K562 (cell line): ENCODE measurements around the gene RMP24.

Source experiments
- ATAC-seq: fragments of 200-7000 bp; cut with Tn5 transposase; 3 replicates; pipeline ENCODE4 v1.9.1; 2020; ENCODE audit warnings: moderate library complexity
- BruUV-seq: library from RNA; stranded (reverse); fragments of 400-500 nt; replicated peaks from 2 replicates; lab custom pipeline; 2021; lab: Mats Ljungman, UMichigan
- CTCF ChIA-PET: fragments of 300-600 bp; formaldehyde crosslinking; extraction: SDS; loops from one replicate; lab custom pipeline; 2021; ENCODE audit warnings: low intra/inter-chr PET ratio; lab: Yijun Ruan, JAX
- POLR2A ChIA-PET: fragments of 300-600, 350-650 bp; sonication (Branson Sonifier 250); formaldehyde crosslinking; extraction: SDS; loops from one replicate; lab custom pipeline; 2021; ENCODE audit warnings: antibody characterized with exemption, inconsistent platforms; lab: Yijun Ruan, JAX
- DNase-seq, 4 experiments: peaks; one replicate each; pipeline versions ENCODE4 v3.0.0 to v3.0.0-alpha.2; 2011 to 2018; ENCODE audit warnings: low spot score in 3 of 4, mixed read lengths in 3 of 4; ENCODE audit errors: extremely low read depth in 1 of 4
- FAIRE-seq: peaks from 2 replicates; lab custom pipeline; 2011; peaks lifted over from hg19 to GRCh38; lab: Jason Lieb, UNC
- H2AFZ ChIP-seq: 2 replicates; pipeline ENCODE4 v1.6.0; 2011; ENCODE audit warnings: low read depth, low read length, control low read depth, inconsistent platforms
- H3K27ac ChIP-seq: fragments of 200-600 bp; 3 replicates; pipeline ENCODE4 v1.8.0; 2011; ENCODE audit warnings: low read depth, mild to moderate bottlenecking, control low read depth, inconsistent platforms, low read length, moderate library complexity, mixed read lengths; ENCODE audit errors: extremely low read depth
- H3K27me3 ChIP-seq, 2 experiments: fragments of 300-600 bp in 1 of 2; 2 replicates in 1 of 2; 3 replicates in 1 of 2; pipeline versions ENCODE4 v1.6.0 to v1.8.0; 2011; ENCODE audit warnings: inconsistent platforms in 2 of 2, low read length in 2 of 2, mild to moderate bottlenecking in 1 of 2, mixed read lengths in 1 of 2, moderate library complexity in 1 of 2; ENCODE audit not compliant: control insufficient read depth in 2 of 2, insufficient read depth in 2 of 2
- H3K36me3 ChIP-seq: fragments of 300-600 bp; 3 replicates; pipeline ENCODE4 v1.8.0; 2011; ENCODE audit warnings: mild to moderate bottlenecking, low read length, inconsistent platforms; ENCODE audit not compliant: control insufficient read depth, insufficient read depth
- H3K4me1 ChIP-seq, 2 experiments: fragments of 200-600 bp in 1 of 2; replicated peaks in 1 of 2; 2 replicates in 1 of 2; 3 replicates in 1 of 2; pipeline versions ENCODE4 v1.5.1 to v1.8.0; 2011; ENCODE audit warnings: inconsistent platforms in 2 of 2, low read length in 2 of 2, mild to moderate bottlenecking in 1 of 2, mixed read lengths in 1 of 2, moderate library complexity in 1 of 2; ENCODE audit not compliant: control insufficient read depth in 2 of 2, insufficient read depth in 2 of 2
- H3K4me2 ChIP-seq: 2 replicates; pipeline ENCODE4 v1.6.1; 2011; ENCODE audit warnings: low read length, control low read depth, inconsistent platforms, mixed read lengths; ENCODE audit not compliant: insufficient read depth
- H3K4me3 ChIP-seq: fragments of 200-600 bp; sonication (generic), shearing (Covaris generic); 2 replicates; pipeline ENCODE4 v1.5.1; 2016; ENCODE audit warnings: control low read depth, inconsistent platforms
- H3K79me2 ChIP-seq: fragments of 200-600 bp; 3 replicates; pipeline ENCODE4 v1.8.0; 2011; ENCODE audit warnings: low read length, inconsistent platforms; ENCODE audit not compliant: control insufficient read depth, insufficient read depth
- H3K9ac ChIP-seq, 2 experiments: 2 replicates each; pipeline versions ENCODE4 v1.6.0 to v1.6.1; 2011; ENCODE audit warnings: low read depth in 2 of 2, low read length in 2 of 2, control low read depth in 1 of 2, inconsistent platforms in 1 of 2, mild to moderate bottlenecking in 1 of 2, mixed read lengths in 1 of 2; ENCODE audit not compliant: insufficient read depth in 1 of 2
- H3K9me1 ChIP-seq: one replicate; pipeline ENCODE4 v1.6.0; 2011; ENCODE audit warnings: inconsistent platforms, mild to moderate bottlenecking, low read length, moderate library complexity; ENCODE audit not compliant: control insufficient read depth, insufficient read depth
- H3K9me3 ChIP-seq: replicated peaks from 2 replicates; pipeline ENCODE4 v1.5.1; 2011; ENCODE audit warnings: low read depth, low read length, inconsistent platforms; ENCODE audit not compliant: control insufficient read depth, insufficient read depth
- H4K20me1 ChIP-seq: replicated peaks from 2 replicates; pipeline ENCODE4 v1.6.1; 2011; ENCODE audit warnings: low read length, inconsistent platforms, mixed read lengths; ENCODE audit not compliant: control insufficient read depth, insufficient read depth
- CUX1 ChIP-seq: fragments of 200-800 bp; sonication (Bioruptor generic); IDR thresholded peaks from 2 replicates; pipeline ENCODE4 v1.6.1; 2016; ENCODE audit warnings: missing genetic modification characterization, missing compliant biosample characterization
- E2F1 ChIP-seq: sonication (generic); formaldehyde crosslinking; IDR thresholded peaks from 2 replicates; pipeline ENCODE4 v1.8.1; 2023; ENCODE audit warnings: mild to moderate bottlenecking, missing genetic modification reagents, moderate library complexity
- HMGXB4 ChIP-seq: sonication (generic); formaldehyde crosslinking; IDR thresholded peaks from 2 replicates; pipeline ENCODE4 v1.8.1; 2023; ENCODE audit warnings: mild to moderate bottlenecking, missing genetic modification reagents
- IRF1 ChIP-seq: sonication (generic); formaldehyde crosslinking; IDR thresholded peaks from 2 replicates; pipeline ENCODE4 v1.8.0; 2022; ENCODE audit warnings: missing genetic modification reagents, mild to moderate bottlenecking, borderline replicate concordance
- NBN ChIP-seq: fragments of 450-650 bp; IDR thresholded peaks from 2 replicates; pipeline ENCODE4 v1.6.1; 2016; ENCODE audit warnings: low read depth, mild to moderate bottlenecking
- NCOA6 ChIP-seq: fragments of 450-650 bp; IDR thresholded peaks from 2 replicates; pipeline ENCODE4 v1.6.1; 2017; ENCODE audit warnings: mild to moderate bottlenecking
- NEUROD1 ChIP-seq: fragments of 150-350 bp; IDR thresholded peaks from 2 replicates; pipeline ENCODE4 v1.6.1; 2014; ENCODE audit warnings: borderline replicate concordance, low read length, low read depth; ENCODE audit not compliant: partially characterized antibody
- NFATC3 ChIP-seq: fragments of 450-650 bp; IDR thresholded peaks from 2 replicates; pipeline ENCODE4 v1.6.1; 2017; ENCODE audit warnings: mild to moderate bottlenecking
- NONO ChIP-seq, 2 experiments: fragments of 200-400 bp in 1 of 2; fragments of 450-650 bp in 1 of 2; formaldehyde crosslinking in 1 of 2; IDR thresholded peaks; 2 replicates each; pipeline ENCODE4 v1.6.1; 2017; ENCODE audit warnings: low read depth in 2 of 2, mild to moderate bottlenecking in 2 of 2, moderate library complexity in 2 of 2, low read length in 1 of 2
- PHF8 ChIP-seq: fragments of 200-600 bp; sonication (generic); IDR thresholded peaks from 2 replicates; pipeline ENCODE4 v1.6.1; 2012; ENCODE audit warnings: mixed run types, mild to moderate bottlenecking, inconsistent platforms, low read length, moderate library complexity, borderline replicate concordance
- POU5F1 ChIP-seq: fragments of 150-350 bp; IDR thresholded peaks from 2 replicates; pipeline ENCODE4 v1.6.1; 2014; ENCODE audit warnings: borderline replicate concordance, low read length, low read depth, mild to moderate bottlenecking; ENCODE audit not compliant: partially characterized antibody
- ZNF586 ChIP-seq: fragments of 450-650 bp; formaldehyde crosslinking; conservative IDR thresholded peaks from 2 replicates; pipeline ENCODE4 v1.4.0; 2020; ENCODE audit warnings: mild to moderate bottlenecking, moderate library complexity
- WGBS: fragments of 100-300 bp; shearing (Covaris generic); methylation state at CpG from one replicate; pipeline ENCODE4 v1.1.6; 2016; ENCODE audit warnings: low coverage, mixed read lengths; ENCODE audit not compliant: insufficient coverage; ENCODE audit errors: missing lambda C conversion rate; 5-methylcytosine and 5-hydroxymethylcytosine counted together
- in situ Hi-C: fragments of 300-500 bp; cut with MboI; formaldehyde crosslinking; loops from 4 replicates; pipeline ENCODE4 v1.15.0; 2018; ENCODE audit warnings: inconsistent platforms, mixed read lengths
- intact Hi-C: fragments of 100-400 bp; cut with micrococcal nuclease; formaldehyde crosslinking; loops from 2 replicates; pipeline ENCODE4 v1.14.2; 2022

Gene RMP24

GRCh38 chr18:35926884-35927283, 45.6 kb upstream of the RMP24 start (continued):
- no peak for TF ChIP-seq CUX1 (CRISPR knock-in tag)
- TF ChIP-seq NBN = no peak
- TF ChIP-seq NONO (IDR thresholded peaks at IDR 0.05; ENCODE audit: low read depth in 2 of 2, low read length in 1 of 2) = no peak
- no peak for TF ChIP-seq IRF1 (CRISPR knock-in tag)

GRCh38 chr18:35927430-35927829, 45.0 kb upstream of the RMP24 start:
- Histone ChIP-seq H3K27ac (no peak overlapping the region), H3K4me2 (no peak overlapping the region), H3K4me3 (no peak overlapping the region), H3K36me3 (no peaks in the 10 kb centered on the region), H3K9me3 (no peaks in the 10 kb centered on the region), H3K27me3 (peaks cover 4 to 5% of the 10 kb centered on the region in 2 experiments; a peak in 3 of 5 replicates), H2AFZ (no peak overlapping the region), H3K4me1 (no peaks in the 10 kb centered on the region), H3K9me1 (no peaks in the 10 kb centered on the region), H4K20me1 (no peaks in the 10 kb centered on the region; the same call in 1 of the 2 replicates), H3K79me2 (no peaks in the 10 kb centered on the region), H3K9ac (no peak overlapping the region)
- ATAC-seq (no peak), FAIRE-seq (no peak), DNase-seq (no peak)
- in situ Hi-C loops (no loop called here), intact Hi-C loops (no loop called here)
- 0% methylated on average over 3 of the region's 3 CpGs for WGBS
- POLR2A ChIA-PET = no interaction called here
- CTCF ChIA-PET = no interaction called here
- BruUV-seq = no TSS peak
- no peak for TF ChIP-seq HMGXB4 (CRISPR knock-in tag)
- TF ChIP-seq NEUROD1 = no peak
- no peak for TF ChIP-seq POU5F1
- no peak for TF ChIP-seq NFATC3
- TF ChIP-seq E2F1 = no peak
- TF ChIP-seq PHF8 = no peak
- no peak for TF ChIP-seq NCOA6
- no peak for TF ChIP-seq ZNF586 (CRISPR knock-in tag)
